Mucosa of descending colon (tissue), 3 donors: Measurements from ENCODE around the gene TEKT5. TPM values are rescaled to one million over a fixed set of nuclear protein-coding genes. Genes with fewer than 3 reads are reported as not detected.

Source experiments
- ATAC-seq: fragments of 200-7000 bp; cut with Tn5 transposase; one replicate; pipeline ENCODE4 v1.9.1; 2020; ENCODE audit warnings: mild to moderate bottlenecking, moderate library complexity
- DNase-seq, 3 donors: peaks; one replicate each; pipeline ENCODE4 v3.0.0-alpha.2; 2020
- H3K36me3 ChIP-seq: fragments of 200-600 bp; one replicate; pipeline ENCODE4 v1.8.0; 2021; ENCODE audit warnings: low read depth, mild to moderate bottlenecking
- H3K4me1 ChIP-seq: fragments of 200-600 bp; one replicate; pipeline ENCODE4 v1.8.0; 2021; ENCODE audit warnings: low read depth, mild to moderate bottlenecking
- H3K4me3 ChIP-seq: fragments of 200-600 bp; one replicate; pipeline ENCODE4 v1.8.0; 2021; ENCODE audit warnings: mild to moderate bottlenecking
- H3K9me3 ChIP-seq: fragments of 200-600 bp; one replicate; pipeline ENCODE4 v1.8.0; 2021; ENCODE audit warnings: mild to moderate bottlenecking
- intact Hi-C, 2 donors: fragments of 100-400 bp; cut with DNase I in 1 of 2; cut with micrococcal nuclease in 1 of 2; formaldehyde crosslinking; loops; one replicate each; pipeline versions ENCODE4 v1.11.0 to v1.11.1; 2022; cut with DNase I, micrococcal nuclease
- total RNA-seq, 3 donors: library from RNA; stranded (reverse); fragmentation: NEBNext Ultra II Directional in 2 of 3; extraction: Animal tissue kit (Norgen Biotek cat#: 25700) in 2 of 3; gene quantifications; one replicate each; pipeline versions ENCODE4 v1.2.1 to v1.2.4, GENCODE V29; 2021 to 2023
- TF ChIP-seq, protein P1 (sequence below): fragments of 200-600 bp; IDR thresholded peaks from one replicate; pipeline ENCODE4 v1.8.0; 2022; ENCODE audit warnings: antibody characterized with exemption, mild to moderate bottlenecking
- donor health status: DM: no; HTN: no; CAD: no; lungs with moderate emphysema.
- donor health status: DM: no; HTN: no; CAD: no.
- donor health status: DM: no; HTN: yes; CAD: no.

TEKT5 gene
- total RNA-seq, 3 donors from 2014 or later, result 0.28 to 0.90 (median 0.46) TPM

DNA sequence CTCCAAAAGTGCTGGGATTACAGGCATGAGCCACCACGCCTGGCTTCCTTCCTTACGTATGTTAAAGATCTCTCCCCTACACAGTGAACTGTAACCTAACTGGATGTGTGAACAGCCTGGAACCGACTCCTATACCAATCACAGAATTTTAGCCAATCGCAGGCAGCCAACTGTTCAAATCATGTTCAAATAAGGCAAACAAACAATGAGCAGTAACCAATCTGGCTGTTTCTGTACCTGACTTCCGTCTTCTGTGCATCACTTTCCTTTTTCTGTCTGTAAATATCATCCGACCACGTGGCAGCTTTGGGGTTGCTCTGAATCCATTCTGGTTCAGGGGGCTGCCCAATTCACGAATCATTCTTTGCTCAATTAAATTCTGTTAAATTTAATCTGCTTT, 27.5 kb downstream of the TEKT5 start:
- intact Hi-C loops, result no loop called here
- no peaks in the 10 kb centered on the region for H3K36me3 ChIP-seq

GRCh38 chr16:10666291-10666690, 28.4 kb downstream of the TEKT5 start:
- H3K4me1 ChIP-seq, result no peaks in the 10 kb centered on the region
- no peak for ATAC-seq
- H3K9me3 ChIP-seq, result no peaks in the 10 kb centered on the region
- H3K36me3 ChIP-seq, result no peaks in the 10 kb centered on the region
- intact Hi-C loops, result no loop called here
- DNase-seq, result no peak
- H3K4me3 ChIP-seq, result no peak overlapping the region
- TF ChIP-seq, protein P1, sequence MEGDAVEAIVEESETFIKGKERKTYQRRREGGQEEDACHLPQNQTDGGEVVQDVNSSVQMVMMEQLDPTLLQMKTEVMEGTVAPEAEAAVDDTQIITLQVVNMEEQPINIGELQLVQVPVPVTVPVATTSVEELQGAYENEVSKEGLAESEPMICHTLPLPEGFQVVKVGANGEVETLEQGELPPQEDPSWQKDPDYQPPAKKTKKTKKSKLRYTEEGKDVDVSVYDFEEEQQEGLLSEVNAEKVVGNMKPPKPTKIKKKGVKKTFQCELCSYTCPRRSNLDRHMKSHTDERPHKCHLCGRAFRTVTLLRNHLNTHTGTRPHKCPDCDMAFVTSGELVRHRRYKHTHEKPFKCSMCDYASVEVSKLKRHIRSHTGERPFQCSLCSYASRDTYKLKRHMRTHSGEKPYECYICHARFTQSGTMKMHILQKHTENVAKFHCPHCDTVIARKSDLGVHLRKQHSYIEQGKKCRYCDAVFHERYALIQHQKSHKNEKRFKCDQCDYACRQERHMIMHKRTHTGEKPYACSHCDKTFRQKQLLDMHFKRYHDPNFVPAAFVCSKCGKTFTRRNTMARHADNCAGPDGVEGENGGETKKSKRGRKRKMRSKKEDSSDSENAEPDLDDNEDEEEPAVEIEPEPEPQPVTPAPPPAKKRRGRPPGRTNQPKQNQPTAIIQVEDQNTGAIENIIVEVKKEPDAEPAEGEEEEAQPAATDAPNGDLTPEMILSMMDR, result no peak

More for the DNA sequence above, 27.5 kb downstream of the TEKT5 start:
- DNase-seq (no peak), ATAC-seq (peak; percentile 8)
- H3K4me1 ChIP-seq, result no peaks in the 10 kb centered on the region
- no peaks in the 10 kb centered on the region for H3K9me3 ChIP-seq
- no peak overlapping the region for H3K4me3 ChIP-seq
- TF ChIP-seq, protein P1, result no peak

GRCh38 chr16:10665166-10665565, 29.6 kb downstream of the TEKT5 start:
- ATAC-seq, result no peak
- Histone ChIP-seq H3K4me1 (no peaks in the 10 kb centered on the region), H3K4me3 (no peak overlapping the region), H3K9me3 (no peaks in the 10 kb centered on the region), H3K36me3 (no peaks in the 10 kb centered on the region)
- intact Hi-C loops, result no loop called here
- no peak for DNase-seq
- TF ChIP-seq, protein P1, result no peak

GRCh38 chr16:10664720-10665126, 30.0 kb downstream of the TEKT5 start:
- Histone ChIP-seq H3K9me3 (no peaks in the 10 kb centered on the region), H3K36me3 (no peaks in the 10 kb centered on the region), H3K4me3 (no peak overlapping the region), H3K4me1 (no peaks in the 10 kb centered on the region)
- intact Hi-C loops, result no loop called here
- DNase-seq (no peak), ATAC-seq (no peak)
- TF ChIP-seq, protein P1, result no peak

DNA sequence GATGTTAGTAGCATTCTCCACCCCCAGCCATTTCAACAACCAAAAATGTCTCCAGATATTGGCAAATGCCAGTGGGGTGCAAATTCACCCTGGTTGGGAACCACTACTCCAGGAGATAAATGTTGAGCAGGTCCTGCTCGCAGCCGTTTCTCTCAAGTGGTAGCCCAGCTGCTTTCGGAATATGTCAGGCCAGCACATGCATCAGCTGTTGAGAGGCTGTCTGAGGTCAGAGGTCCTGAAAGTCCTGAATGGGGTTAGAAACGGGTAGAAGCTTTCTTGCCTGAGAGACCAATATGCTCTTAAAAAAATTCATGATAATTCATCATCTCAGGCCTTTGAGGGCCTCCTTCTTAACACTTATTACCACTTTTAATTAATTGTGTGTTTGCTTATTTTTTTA, 31.0 kb downstream of the TEKT5 start:
- ATAC-seq (no peak), DNase-seq (no peak)
- H3K9me3 ChIP-seq, result no peaks in the 10 kb centered on the region
- no peaks in the 10 kb centered on the region for H3K36me3 ChIP-seq
- TF ChIP-seq, protein P1, result no peak
- no peak overlapping the region for H3K4me3 ChIP-seq
- no peaks in the 10 kb centered on the region for H3K4me1 ChIP-seq
- intact Hi-C loops, result no loop called here

DNA sequence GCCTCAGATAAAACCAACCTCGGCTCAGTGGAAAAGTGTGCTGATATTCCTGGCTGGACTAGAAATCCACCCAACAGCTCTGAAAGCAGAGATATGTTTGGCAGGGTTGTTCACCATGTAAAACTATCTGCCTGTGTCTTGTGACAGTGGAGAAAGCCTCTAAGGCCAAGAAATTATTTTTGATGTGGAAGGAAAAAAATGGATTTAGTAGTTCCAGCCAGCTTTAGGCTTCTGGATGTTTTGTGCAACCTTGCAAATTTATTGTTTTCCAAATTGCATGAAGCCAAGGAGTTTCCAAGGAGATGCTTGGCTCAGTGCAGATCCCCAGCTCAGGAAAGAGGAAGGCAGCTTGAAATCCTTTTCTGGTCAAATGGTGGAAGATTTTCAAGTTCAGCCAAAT, 31.6 kb downstream of the TEKT5 start:
- Histone ChIP-seq H3K4me3 (no peak overlapping the region), H3K36me3 (no peaks in the 10 kb centered on the region), H3K4me1 (no peaks in the 10 kb centered on the region), H3K9me3 (no peaks in the 10 kb centered on the region)
- DNase-seq (no peak), ATAC-seq (no peak)
- intact Hi-C loops, result no loop called here
- TF ChIP-seq, protein P1, result no peak
